ENCODE data around the gene CCP110.
A peak's percentile ranks its signal among the peaks of the same experiment; 100 is the strongest.

The CCP110 gene

GRCh38 chr16:19555186-19555937 is 31.6 kb downstream of the CCP110 start, which contains the start of gene VPS35L:
TSS of gene VPS35L (plus strand) at chr16:19555703. CDS start at chr16:19555730, 27 bp downstream.
- DNase-seq, result peak; percentile 80 to 100 (median 94)

DNA sequence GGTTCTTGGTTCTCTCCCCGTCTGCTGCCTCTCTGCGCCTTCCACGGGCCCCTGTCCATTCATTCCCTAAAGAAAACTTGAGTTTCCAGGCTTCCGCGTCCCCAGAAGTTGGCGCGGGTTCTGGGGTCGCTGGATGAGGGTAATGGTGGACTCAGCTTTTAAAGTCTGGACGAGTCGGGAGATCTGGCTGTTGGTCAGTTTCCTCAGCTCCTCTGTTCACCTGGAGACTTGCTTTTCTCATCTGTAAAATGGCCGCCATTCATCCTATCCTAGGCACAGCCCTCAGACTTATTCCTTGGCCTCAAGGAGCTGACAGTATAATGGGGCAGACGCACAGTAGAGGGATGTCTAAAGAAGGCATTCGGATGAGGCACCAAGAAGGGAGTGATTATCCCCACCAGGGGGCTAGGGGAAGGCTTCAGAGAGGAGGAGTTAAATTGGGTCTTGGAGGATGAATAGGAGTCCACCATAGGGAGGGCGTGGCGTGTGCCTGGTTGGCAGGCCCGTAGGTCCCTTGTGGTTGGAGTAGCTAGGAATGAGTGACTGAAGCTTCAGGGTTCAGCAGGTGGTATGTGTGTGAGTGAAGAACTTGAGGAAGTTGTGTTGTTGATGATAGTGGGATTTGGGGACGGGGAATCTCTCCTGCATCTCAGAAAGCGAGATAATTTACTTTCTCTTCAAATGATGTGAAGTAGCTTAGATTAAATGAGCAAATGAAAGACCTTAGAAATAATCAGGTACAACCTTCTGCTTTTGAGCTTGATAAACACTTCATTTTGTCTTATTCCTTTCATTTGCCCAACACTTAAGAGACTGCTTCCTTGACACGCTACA is 32.4 kb downstream of the CCP110 start:
- DNase-seq, result no peak

- peak in 3 of 14 donors; percentile 8 to 30 (median 14) for DNase-seq
Measured at GRCh38 chr16:19559242-19559910, 35.6 kb downstream of the CCP110 start.

- DNase-seq, result no peak
Measured at GRCh38 chr16:19560078-19560477, 36.3 kb downstream of the CCP110 start.

DNA sequence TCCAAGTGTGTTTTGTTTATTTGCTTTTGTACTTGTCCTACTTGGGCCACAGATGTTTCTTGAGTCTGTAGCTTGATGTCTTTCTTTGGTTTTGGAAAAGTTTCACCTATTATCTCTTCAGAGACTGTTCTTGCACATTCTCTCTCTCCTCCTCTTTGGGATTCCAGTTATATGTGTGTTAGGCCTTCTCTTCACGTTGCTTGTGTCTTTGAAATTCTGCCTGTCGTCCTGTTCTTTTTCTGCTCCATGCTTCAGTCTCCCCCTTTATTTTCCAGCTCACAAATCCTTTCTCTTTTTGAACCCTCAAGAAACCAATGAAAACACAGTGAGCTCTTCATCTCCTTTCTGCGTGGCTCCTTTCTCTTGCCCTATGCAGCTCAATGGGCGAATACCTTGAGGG is 39.6 kb downstream of the CCP110 start:
- DNase-seq, result no peak

DNA sequence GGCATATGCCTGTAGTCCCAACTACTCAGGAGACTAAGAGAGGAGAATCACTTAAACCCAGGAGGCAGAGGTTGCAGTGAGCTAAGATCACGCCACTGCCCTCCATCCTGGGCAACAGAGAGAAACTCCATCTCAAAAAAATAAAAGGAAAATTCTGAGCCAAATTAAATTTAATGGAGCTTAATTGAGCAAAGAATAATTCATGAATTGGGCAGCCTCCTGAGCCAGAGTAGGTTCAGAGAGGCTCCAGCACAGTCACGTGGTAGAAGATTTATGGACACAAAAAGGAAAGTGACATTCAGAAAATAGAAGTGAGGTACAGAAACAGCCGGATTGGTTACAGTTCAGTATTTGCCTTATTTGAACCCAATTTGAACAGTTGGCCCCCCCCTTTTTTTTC is 42.6 kb downstream of the CCP110 start:
- DNase-seq, result no peak

DNA sequence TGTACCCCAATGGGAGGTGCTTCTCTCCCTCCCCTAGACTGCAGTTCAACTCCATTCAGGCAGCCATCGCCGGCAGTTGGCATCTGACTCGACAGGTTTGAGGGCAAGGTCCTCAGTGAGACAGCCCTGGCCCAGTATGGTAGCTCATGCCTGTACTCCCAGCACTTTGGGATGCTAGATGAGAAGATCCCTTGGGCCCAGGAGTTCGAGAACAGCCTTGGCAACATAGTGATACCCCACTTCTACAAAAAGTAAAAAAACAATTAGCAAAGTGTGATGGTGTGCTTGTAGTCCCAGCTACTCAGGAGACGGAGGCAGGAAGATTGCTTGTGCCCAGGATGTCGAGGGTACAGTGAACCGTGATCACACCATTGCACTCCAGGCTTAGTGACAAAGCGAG is 43.8 kb downstream of the CCP110 start:
- no peak for DNase-seq

DNA sequence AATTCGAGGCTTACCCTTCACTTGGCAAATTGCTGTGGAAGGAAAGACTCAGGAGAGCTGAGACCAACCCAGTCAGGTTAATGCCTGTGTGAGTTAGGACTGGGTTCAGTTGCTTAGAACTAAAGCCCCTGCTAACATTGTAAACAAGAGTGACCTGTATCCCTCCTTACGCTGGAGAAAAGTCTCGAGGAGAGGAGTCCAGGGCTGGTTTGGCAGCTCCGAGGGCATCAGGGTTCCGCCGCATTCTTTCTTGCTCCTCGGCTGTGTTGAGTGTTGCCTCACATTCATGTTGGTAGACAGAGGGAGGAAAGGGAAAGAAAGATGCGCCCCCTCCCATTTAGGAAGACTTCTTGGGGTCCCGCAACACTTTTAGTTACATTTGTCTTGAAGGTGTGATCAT is 50.3 kb downstream of the CCP110 start:
- no peak for DNase-seq

GRCh38 chr16:19574615-19575014 is 50.9 kb downstream of the CCP110 start:
- DNase-seq, result no peak

GRCh38 chr16:19578378-19578971 is 54.7 kb downstream of the CCP110 start:
- peak in 13 of 14 donors; percentile 11 to 89 (median 80) for DNase-seq

DNA sequence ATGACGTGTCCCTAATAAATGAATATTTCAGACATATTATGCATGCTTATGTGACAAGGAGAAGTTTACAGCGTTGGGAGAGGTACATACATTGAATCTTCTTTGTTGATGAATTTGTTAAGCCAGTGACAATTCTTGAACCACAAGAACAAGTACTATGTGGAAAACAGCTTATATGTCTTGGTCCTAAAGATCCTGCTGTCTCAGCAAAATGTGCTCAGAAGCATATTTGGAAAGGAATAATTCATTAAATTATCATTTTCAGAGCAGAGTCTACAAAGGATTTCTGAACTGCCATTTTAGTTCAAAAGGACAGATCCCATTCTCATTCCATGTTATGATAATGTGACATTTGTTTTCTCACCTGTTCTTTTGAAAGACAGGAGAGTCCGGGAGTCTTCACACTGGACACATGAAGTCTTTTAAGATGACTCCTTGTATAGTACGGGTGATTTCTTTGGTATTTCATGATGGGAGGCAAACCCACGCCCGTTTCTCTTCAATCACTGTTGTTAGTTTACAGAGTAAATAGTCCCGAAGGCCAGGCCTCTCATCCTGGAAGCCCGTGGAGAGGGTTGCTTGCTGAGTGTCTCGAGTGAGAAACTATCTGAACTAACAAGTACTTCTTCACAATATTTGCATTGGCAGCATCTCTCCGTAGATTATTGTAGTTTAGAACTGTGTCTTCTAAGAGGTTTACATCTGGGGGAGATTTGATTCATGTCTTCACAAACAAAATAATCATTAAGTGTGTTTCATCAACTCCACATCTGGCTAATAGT is 58.5 kb downstream of the CCP110 start:
- DNase-seq, result no peak

DNA sequence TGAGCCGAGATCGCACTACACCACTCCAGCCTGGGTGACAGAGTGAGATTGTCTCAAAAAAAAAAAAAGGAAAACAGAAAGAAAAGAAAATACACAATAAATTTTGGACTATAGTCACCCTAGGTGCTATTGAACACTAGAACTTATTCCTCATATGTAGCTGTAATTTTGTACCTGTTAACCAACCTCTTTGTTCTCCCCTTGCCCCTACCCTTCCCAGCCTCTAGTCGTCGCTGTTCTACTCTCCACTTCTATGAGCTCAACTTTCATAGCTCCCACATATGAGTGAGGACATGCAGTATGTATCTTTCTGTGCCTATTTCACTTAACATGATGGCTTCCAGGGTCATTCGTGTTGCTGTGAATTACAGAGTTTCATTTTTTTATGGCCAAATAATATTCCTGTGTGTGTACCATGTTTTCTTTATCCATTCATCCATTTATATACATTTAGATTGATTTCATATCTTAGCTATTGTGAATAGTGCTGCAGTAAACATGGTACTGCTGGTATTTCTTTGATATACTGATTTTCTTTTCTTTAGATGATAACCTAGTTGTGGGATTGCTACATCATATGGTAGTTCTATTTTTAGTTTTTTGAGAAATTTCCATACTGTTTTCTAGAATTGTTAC is 60.0 kb downstream of the CCP110 start:
- DNase-seq, result peak in 1 of 14 donors; percentile 6

- DNase-seq, result no peak
Measured at GRCh38 chr16:19588661-19589060, 64.9 kb downstream of the CCP110 start.

DNA sequence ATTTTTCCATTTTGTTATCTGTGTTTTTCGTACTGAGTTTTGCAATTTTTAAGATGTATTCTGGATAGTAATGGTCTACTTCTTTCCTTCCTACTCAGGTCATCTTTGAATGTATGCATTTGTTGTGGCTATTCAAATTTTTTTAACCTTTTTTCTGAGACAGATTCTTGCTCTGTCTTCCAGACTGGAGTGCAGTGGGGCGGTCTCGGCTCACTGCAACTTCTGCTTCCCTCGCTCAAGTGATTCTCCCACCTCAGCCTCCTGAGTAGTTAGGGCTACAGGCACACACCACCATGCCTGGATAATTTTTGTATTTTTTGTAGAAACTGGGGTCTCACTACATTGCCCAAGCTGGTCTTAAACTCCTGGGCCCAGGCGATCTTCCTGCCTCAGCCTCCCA is 65.4 kb downstream of the CCP110 start:
- no peak for DNase-seq

DNA sequence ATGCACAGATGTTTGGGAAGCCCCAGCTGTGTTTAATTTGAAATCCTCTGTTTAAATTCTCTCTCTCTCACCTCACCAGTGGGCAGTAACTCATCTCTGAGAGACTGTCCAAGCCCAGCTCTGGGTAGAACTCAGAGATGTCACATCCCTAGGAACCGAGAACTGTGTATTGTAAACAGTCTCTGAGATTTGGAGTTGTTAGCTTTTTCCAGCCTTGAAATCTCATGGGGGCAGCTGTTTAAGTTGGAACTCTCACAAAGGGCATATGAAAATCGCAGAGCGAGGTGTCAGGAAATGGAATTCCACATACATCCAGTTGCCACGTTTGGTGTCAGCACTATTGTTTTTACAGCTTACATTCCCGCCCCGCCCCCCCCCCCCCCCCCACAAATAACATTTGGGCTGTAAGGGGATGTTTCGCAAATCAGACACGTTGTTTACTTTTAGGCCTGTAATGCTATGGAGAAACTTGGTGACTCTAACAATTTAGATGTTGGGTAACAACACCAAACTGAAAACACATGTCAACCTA is 66.1 kb downstream of the CCP110 start:
- no peak for DNase-seq

DNA sequence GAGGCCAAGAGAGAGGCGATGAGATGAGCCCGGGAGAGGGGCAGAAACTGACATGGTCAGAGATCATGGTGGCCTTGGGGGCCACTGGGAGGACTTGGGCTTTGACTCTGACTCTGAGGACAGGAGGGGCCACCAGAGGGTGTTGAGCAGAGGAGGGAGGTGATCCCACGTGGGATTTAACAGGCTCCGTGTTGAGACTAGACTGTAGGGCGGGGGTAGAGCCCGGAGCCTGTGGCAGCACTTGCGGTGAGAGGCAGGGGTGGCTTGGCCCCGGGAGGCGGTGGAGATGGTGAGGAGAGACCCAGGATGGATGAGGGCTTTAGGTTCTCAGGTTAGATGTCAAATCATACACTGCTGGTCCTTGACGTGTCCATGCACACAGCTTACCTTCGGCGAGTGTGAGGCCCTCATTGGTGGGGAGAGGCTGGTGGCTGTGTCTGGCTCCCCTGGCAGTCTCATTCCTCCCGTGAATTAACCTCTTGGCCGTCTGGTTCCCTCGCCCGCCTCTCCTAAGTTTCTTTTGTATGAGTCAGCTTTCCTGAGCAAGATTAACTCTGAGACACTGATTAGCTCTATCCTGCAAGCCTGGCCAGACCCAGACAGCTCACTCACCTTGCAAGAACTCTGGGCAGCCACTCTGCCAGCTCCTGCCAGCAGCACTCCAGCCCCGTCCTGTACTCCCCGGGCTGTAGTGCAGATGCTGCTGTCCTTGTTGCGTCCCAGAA is 71.5 kb downstream of the CCP110 start:
- DNase-seq, result no peak

GRCh38 chr16:19598805-19599510 is 75.2 kb downstream of the CCP110 start:
- no peak for DNase-seq

DNA sequence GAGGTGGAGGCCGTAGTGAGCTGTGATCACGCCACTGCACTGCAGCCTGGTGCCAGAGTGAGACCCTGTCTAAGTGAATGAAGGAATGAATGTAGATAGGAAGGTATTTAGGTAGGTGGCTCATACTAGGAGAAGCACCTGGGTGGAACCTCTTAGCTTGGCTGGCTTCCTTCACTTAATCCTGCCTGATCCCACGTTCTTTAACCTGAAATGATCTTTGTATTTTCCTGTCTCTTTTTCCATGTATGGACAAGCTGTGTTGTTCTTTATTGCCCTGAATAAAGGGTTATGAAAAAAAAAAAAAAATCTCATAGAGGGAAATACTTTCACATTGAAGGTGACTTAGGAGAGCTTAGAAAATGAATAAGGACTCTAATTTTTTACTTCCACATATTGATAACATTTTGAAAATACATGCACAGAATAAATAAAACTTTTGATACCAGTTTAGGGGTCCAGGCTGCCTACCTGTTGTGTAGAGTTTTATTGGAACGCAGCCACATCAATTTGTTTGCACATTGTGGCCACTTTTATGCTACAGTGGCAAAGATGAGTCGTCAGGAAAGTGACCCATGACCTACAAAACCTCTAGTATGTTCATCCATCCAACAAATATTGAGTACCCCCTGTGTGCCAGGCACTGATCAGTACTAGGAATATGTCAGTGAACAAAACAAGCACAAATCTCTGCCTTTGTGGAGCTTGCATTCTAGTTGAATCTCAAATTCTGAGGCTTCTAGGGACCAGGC is 76.4 kb downstream of the CCP110 start:
- DNase-seq, result no peak

All from C1 segment of cervical spinal cord (tissue), 14 donors.